Astrocyte (in vitro differentiated cells and primary cell): ENCODE data around the gene TNNI2. TPM values are rescaled to one million over a fixed set of nuclear protein-coding genes. Genes with fewer than 3 reads are reported as not detected.

Experiments
- DNase-seq: peaks from one replicate; pipeline ENCODE4 v3.0.0-alpha.2; 2010; ENCODE audit warnings: low read depth
- FAIRE-seq: peaks from 2 replicates; lab custom pipeline; 2011; peaks lifted over from hg19 to GRCh38; lab: Jason Lieb, UNC
- H2AFZ ChIP-seq: 2 replicates; pipeline ENCODE4 v1.6.0; 2012; ENCODE audit warnings: low read depth, low read length, inconsistent platforms
- H3K27ac ChIP-seq: 2 replicates; pipeline ENCODE4 v1.5.1; 2011; ENCODE audit warnings: low read depth, low read length, inconsistent platforms
- H3K27me3 ChIP-seq: 2 replicates; pipeline ENCODE4 v1.6.0; 2011; ENCODE audit warnings: low read length, inconsistent platforms; ENCODE audit not compliant: insufficient read depth
- H3K36me3 ChIP-seq: 2 replicates; pipeline ENCODE4 v1.5.1; 2011; ENCODE audit warnings: low read length, inconsistent platforms; ENCODE audit not compliant: insufficient read depth
- H3K4me1 ChIP-seq: 2 replicates; pipeline ENCODE4 v1.5.1; 2011; ENCODE audit warnings: low read length, inconsistent platforms; ENCODE audit not compliant: insufficient read depth
- H3K4me2 ChIP-seq: 2 replicates; pipeline ENCODE4 v1.6.0; 2012; ENCODE audit warnings: low read length, inconsistent platforms
- H3K4me3 ChIP-seq: 2 replicates; pipeline ENCODE4 v1.5.1; 2011; ENCODE audit warnings: low read depth, mild to moderate bottlenecking, low read length, inconsistent platforms; ENCODE audit not compliant: insufficient read depth
- H3K79me2 ChIP-seq: 2 replicates; pipeline ENCODE4 v1.6.0; 2012; ENCODE audit warnings: mild to moderate bottlenecking, low read length, inconsistent platforms; ENCODE audit not compliant: insufficient read depth
- H3K9ac ChIP-seq: 2 replicates; pipeline ENCODE4 v1.6.0; 2012; ENCODE audit warnings: mild to moderate bottlenecking, low read length, inconsistent platforms
- H3K9me3 ChIP-seq: 2 replicates; pipeline ENCODE4 v1.5.1; 2012; ENCODE audit warnings: low read depth, mild to moderate bottlenecking, low read length, inconsistent platforms; ENCODE audit not compliant: insufficient read depth
- H4K20me1 ChIP-seq: 2 replicates; pipeline ENCODE4 v1.6.0; 2012; ENCODE audit warnings: low read length, inconsistent platforms; ENCODE audit not compliant: insufficient read depth
- H3K27ac Mint-ChIP-seq: one replicate; pipeline ENCODE4 v1.8.0; 2021; ENCODE audit warnings: mild to moderate bottlenecking, mixed read lengths; ENCODE audit not compliant: unreplicated experiment
- H3K27me3 Mint-ChIP-seq: one replicate; pipeline ENCODE4 v1.8.0; 2021; ENCODE audit warnings: low read depth, mixed read lengths; ENCODE audit not compliant: unreplicated experiment
- H3K36me3 Mint-ChIP-seq: one replicate; pipeline ENCODE4 v1.8.0; 2021; ENCODE audit warnings: low read depth, mixed read lengths; ENCODE audit not compliant: unreplicated experiment
- H3K4me1 Mint-ChIP-seq: one replicate; pipeline ENCODE4 v1.8.0; 2021; ENCODE audit warnings: low read depth, mixed read lengths; ENCODE audit not compliant: unreplicated experiment
- H3K4me3 Mint-ChIP-seq: one replicate; pipeline ENCODE4 v1.8.0; 2021; ENCODE audit warnings: mild to moderate bottlenecking, moderate library complexity, mixed read lengths; ENCODE audit not compliant: unreplicated experiment
- H3K9me3 Mint-ChIP-seq: one replicate; pipeline ENCODE4 v1.8.0; 2021; ENCODE audit warnings: mild to moderate bottlenecking, mixed read lengths; ENCODE audit not compliant: unreplicated experiment
- CTCF ChIP-seq: IDR thresholded peaks from 2 replicates; pipeline ENCODE4 v1.5.1; 2011; ENCODE audit warnings: low read depth, mild to moderate bottlenecking, inconsistent platforms, low read length, moderate library complexity; ENCODE audit not compliant: insufficient read depth
- EZH2 ChIP-seq: IDR thresholded peaks from 2 replicates; pipeline ENCODE4 v1.6.1; 2012; ENCODE audit warnings: mild to moderate bottlenecking, low read length, inconsistent platforms; ENCODE audit not compliant: insufficient read depth
- total RNA-seq: library from RNA; stranded (reverse); gene quantifications from 2 replicates; pipeline ENCODE4 v1.2.1, GENCODE V29; 2021

TNNI2 gene
- total RNA-seq, 1 donor from 2014 or later, result not detected

GRCh38 chr11:1839204-1839923 lies 583 bp downstream of the TNNI2 start:
- Histone ChIP-seq H3K4me1 (no peaks in the 10 kb centered on the region), H3K9me3 (no peaks in the 10 kb centered on the region), H3K79me2 (no peaks in the 10 kb centered on the region), H3K36me3 (no peaks in the 10 kb centered on the region), H4K20me1 (no peaks in the 10 kb centered on the region), H3K9ac (no peak overlapping the region), H3K4me3 (no peak overlapping the region), H3K27ac (no peak overlapping the region), H3K4me2 (no peak overlapping the region), H3K27me3 (no peaks in the 10 kb centered on the region), H2AFZ (no peak overlapping the region)
- no peaks in the 10 kb centered on the region for H3K36me3 Mint-ChIP-seq
- H3K27ac Mint-ChIP-seq, result no peak overlapping the region
- H3K4me1 Mint-ChIP-seq, result no peaks in the 10 kb centered on the region
- TF ChIP-seq CTCF, result no peak
- no peak for TF ChIP-seq EZH2
- peaks cover 9% of the 10 kb centered on the region for H3K27me3 Mint-ChIP-seq
- FAIRE-seq (no peak), DNase-seq (no peak)
- H3K9me3 Mint-ChIP-seq, result no peaks in the 10 kb centered on the region
- no peak overlapping the region for H3K4me3 Mint-ChIP-seq

GRCh38 chr11:1839924-1840779 lies 1.4 kb downstream of the TNNI2 start:
- Histone ChIP-seq H3K79me2 (no peaks in the 10 kb centered on the region), H3K9me3 (no peaks in the 10 kb centered on the region), H3K27ac (no peak overlapping the region), H2AFZ (no peak overlapping the region), H3K4me3 (no peak overlapping the region), H3K9ac (no peak overlapping the region), H3K4me2 (no peak overlapping the region), H3K27me3 (peaks cover 1% of the 10 kb centered on the region), H4K20me1 (no peaks in the 10 kb centered on the region), H3K4me1 (peaks cover 3% of the 10 kb centered on the region), H3K36me3 (no peaks in the 10 kb centered on the region)
- no peaks in the 10 kb centered on the region for H3K9me3 Mint-ChIP-seq
- no peak for DNase-seq
- H3K36me3 Mint-ChIP-seq, result no peaks in the 10 kb centered on the region
- no peak overlapping the region for H3K4me3 Mint-ChIP-seq
- no peak for FAIRE-seq
- H3K27me3 Mint-ChIP-seq, result peaks cover 14% of the 10 kb centered on the region
- H3K4me1 Mint-ChIP-seq, result no peaks in the 10 kb centered on the region
- no peak for TF ChIP-seq CTCF
- TF ChIP-seq EZH2, result no peak
- no peak overlapping the region for H3K27ac Mint-ChIP-seq
